ENCODE results near the gene SLC1A1. TPM values are rescaled to one million over a fixed set of nuclear protein-coding genes. Genes with fewer than 3 reads are reported as not detected.

SLC1A1 gene
- 1.0 to 1.7 TPM (median 1.5 TPM) in 5 replicates for total RNA-seq (2022; extraction: Qiagen RNA extraction; ENCODE audit: low read depth)

GRCh38 chr9:4489919-4490704, at the start of gene SLC1A1:
SLC1A1 (plus strand) TSS chr9:4490468; CDS start chr9:4490680, 212 bp downstream.

Other genes starting within 250 kb of the SLC1A1 start
- 15.2 to 21.6 TPM (median 19.4 TPM) in 5 replicates for gene GLIS3, start 190.4 kb upstream of the SLC1A1 start, total RNA-seq (2022; extraction: Qiagen RNA extraction; ENCODE audit: low read depth)
- 6.6 to 12.0 TPM (median 10.4 TPM) in 5 replicates for gene PLPP6, start 171.8 kb downstream of the SLC1A1 start, total RNA-seq (2022; extraction: Qiagen RNA extraction; ENCODE audit: low read depth)
- 1.6 to 2.5 TPM (median 2.3 TPM) in 5 replicates for gene SPATA6L, start 176.0 kb downstream of the SLC1A1 start, total RNA-seq (2022; extraction: Qiagen RNA extraction; ENCODE audit: low read depth)
- gene CDC37L1, start 189.1 kb downstream of the SLC1A1 start, total RNA-seq (2022; extraction: Qiagen RNA extraction; ENCODE audit: low read depth): 7.3 to 14.2 TPM (median 13.8 TPM) in 5 replicates